PC-3 (cell line): ENCODE data around the gene CCDC177.

Experiments used
- EZH2 ChIP-seq: fragments of 300-600 bp; sonication (generic); IDR thresholded peaks from one replicate; pipeline ENCODE4 v1.6.1; 2017; ENCODE audit warnings: antibody characterized with exemption, mild to moderate bottlenecking, low read length; ENCODE audit not compliant: unreplicated experiment
- EZH2phosphoT487 ChIP-seq: fragments of 300-600 bp; sonication (generic); IDR thresholded peaks from 2 replicates; pipeline ENCODE4 v1.6.1; 2018; ENCODE audit warnings: mild to moderate bottlenecking, antibody characterized with exemption, low read length, borderline replicate concordance
- TF ChIP-seq, protein P1 (sequence below): fragments of 300-600 bp; sonication (generic); conservative IDR thresholded peaks from 2 replicates; pipeline ENCODE4 v1.5.1; 2017; ENCODE audit warnings: antibody characterized with exemption, low read depth, mild to moderate bottlenecking, low read length

DNA sequence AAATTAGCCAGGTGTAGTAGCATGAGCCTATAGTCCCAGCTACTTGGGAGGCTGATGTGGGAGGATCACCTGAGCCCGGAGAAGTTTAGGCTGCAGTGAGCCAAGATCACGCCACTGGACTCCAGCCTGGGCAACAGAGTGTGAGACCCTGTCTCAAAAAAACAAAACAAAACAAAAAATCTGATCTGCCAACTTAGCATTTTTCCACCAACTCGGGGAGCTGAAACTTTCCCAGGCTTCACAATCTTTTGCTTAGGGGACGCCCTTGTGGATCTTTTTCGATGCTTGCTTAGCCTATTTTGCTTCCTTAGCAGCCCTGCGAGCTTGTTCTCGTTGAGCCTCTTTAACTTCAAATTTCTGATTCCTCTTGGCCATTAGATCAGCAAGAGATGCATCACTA is 13.8 kb downstream of the CCDC177 start:
- TF ChIP-seq, protein P1, sequence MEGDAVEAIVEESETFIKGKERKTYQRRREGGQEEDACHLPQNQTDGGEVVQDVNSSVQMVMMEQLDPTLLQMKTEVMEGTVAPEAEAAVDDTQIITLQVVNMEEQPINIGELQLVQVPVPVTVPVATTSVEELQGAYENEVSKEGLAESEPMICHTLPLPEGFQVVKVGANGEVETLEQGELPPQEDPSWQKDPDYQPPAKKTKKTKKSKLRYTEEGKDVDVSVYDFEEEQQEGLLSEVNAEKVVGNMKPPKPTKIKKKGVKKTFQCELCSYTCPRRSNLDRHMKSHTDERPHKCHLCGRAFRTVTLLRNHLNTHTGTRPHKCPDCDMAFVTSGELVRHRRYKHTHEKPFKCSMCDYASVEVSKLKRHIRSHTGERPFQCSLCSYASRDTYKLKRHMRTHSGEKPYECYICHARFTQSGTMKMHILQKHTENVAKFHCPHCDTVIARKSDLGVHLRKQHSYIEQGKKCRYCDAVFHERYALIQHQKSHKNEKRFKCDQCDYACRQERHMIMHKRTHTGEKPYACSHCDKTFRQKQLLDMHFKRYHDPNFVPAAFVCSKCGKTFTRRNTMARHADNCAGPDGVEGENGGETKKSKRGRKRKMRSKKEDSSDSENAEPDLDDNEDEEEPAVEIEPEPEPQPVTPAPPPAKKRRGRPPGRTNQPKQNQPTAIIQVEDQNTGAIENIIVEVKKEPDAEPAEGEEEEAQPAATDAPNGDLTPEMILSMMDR = no peak
- TF ChIP-seq EZH2phosphoT487 = no peak
- TF ChIP-seq EZH2 = no peak
